Adrenal gland (tissue), 12 donors: ENCODE data around the gene AFDN. TPM values are rescaled to one million over a fixed set of nuclear protein-coding genes. Genes with fewer than 3 reads are reported as not detected.

Source experiments
- DNase-seq, 7 donors: peaks; one replicate each; pipeline ENCODE4 v3.0.0-alpha.2; 2019 to 2020
- H3K27ac ChIP-seq, 5 donors: fragments of 200-600 bp; sonication (generic) in 4 of 5; 1 replicate in 3 of 5; 2 replicates in 2 of 5; pipeline versions ENCODE4 v1.5.1 to v1.8.0; 2016 to 2020; ENCODE audit warnings: mild to moderate bottlenecking in 1 of 5
- H3K27me3 ChIP-seq: fragments of 200-600 bp; 2 replicates; pipeline ENCODE4 v1.8.0; 2021
- H3K36me3 ChIP-seq, 2 donors: fragments of 200-600 bp; replicated peaks in 1 of 2; 1 replicate in 1 of 2; 2 replicates in 1 of 2; pipeline versions ENCODE4 v1.5.1 to v1.8.0; 2018 to 2022
- H3K4me1 ChIP-seq, 2 donors: fragments of 200-600 bp; replicated peaks in 1 of 2; 1 replicate in 1 of 2; 2 replicates in 1 of 2; pipeline versions ENCODE4 v1.5.1 to v1.8.0; 2018 to 2021
- H3K4me3 ChIP-seq, 4 donors: fragments of 200-600 bp; sonication (generic) in 3 of 4; one replicate each; pipeline ENCODE4 v1.5.1; 2016 to 2018
- H3K9me3 ChIP-seq, 3 donors: fragments of 200-600 bp; sonication (generic) in 1 of 3; replicated peaks in 1 of 3; 1 replicate in 2 of 3; 2 replicates in 1 of 3; pipeline versions ENCODE4 v1.5.1 to v1.8.0; 2016 to 2021
- CTCF ChIP-seq, 6 experiments: fragments of 450-650 bp in 4 of 6; fragments of 200-600 bp in 2 of 6; sonication (generic) in 1 of 6; IDR thresholded peaks; 1 replicate in 5 of 6; 2 replicates in 1 of 6; pipeline versions ENCODE4 v1.5.1 to v1.8.0; 2016 to 2021; ENCODE audit warnings: antibody characterized with exemption in 6 of 6, mild to moderate bottlenecking in 2 of 6, moderate library complexity in 1 of 6
- POLR2A ChIP-seq, 2 donors: fragments of 450-650 bp; IDR thresholded peaks; one replicate each; pipeline ENCODE4 v1.6.1; 2017; ENCODE audit warnings: antibody characterized with exemption in 2 of 2, mild to moderate bottlenecking in 2 of 2, moderate library complexity in 1 of 2
- whole genome bisulfite sequencing, 4 donors: extraction: QIAGEN DNeasy Blood & Tissue Kit in 2 of 4; methylation state at CpG; one replicate each; pipeline versions ENCODE4 v1.1.5 to v1.1.7; 2013 to 2017; 5-methylcytosine and 5-hydroxymethylcytosine counted together
- intact Hi-C, 2 donors: fragments of 100-400 bp; cut with DNase I; formaldehyde crosslinking; loops; one replicate each; pipeline versions ENCODE4 v1.14.1 to v1.15.0; 2022 to 2023
- polyA plus RNA-seq, 3 donors: library from polyadenylated mRNA; stranded (reverse); fragments of 200-250 nt in 2 of 3; fragments of 350-450 nt in 1 of 3; fragmentation: Illumina TruSeq in 1 of 3; extraction: RNeasy Lipid Tissue Mini Kit (QIAGEN cat#74804) in 1 of 3; gene quantifications; one replicate each; pipeline ENCODE4 v1.2.3, GENCODE V29; 2013 to 2014
- total RNA-seq, 9 donors: library from RNA; depleted of rRNA in 4 of 9; stranded (reverse); fragments of >200 nt in 4 of 9; fragments of 120-200 nt in 1 of 9; fragmentation: NEBNext Ultra II Directional in 1 of 9; extraction: Animal tissue kit (Norgen Biotek cat#: 25700) in 1 of 9; gene quantifications; one replicate each; pipeline versions ENCODE4 v1.1.0 to v1.2.4, GENCODE V29; 2013 to 2023
- donor health status: healthy with polysubstance abuse.
- donor health status: Bipolar disorder and iron deficiency.
- donor health status: DM: yes; HTN: yes; CAD: no.
- donor health status: DM: no; HTN: no; CAD: no.
- donor health status: DM: no; HTN: no; CAD: no.
- donor health status: DM: yes; HTN: yes; CAD: no.

AFDN gene
- total and polyA plus RNA-seq, 12 donors: 15.2 to 47.1 (median 39.3) TPM

DNA sequence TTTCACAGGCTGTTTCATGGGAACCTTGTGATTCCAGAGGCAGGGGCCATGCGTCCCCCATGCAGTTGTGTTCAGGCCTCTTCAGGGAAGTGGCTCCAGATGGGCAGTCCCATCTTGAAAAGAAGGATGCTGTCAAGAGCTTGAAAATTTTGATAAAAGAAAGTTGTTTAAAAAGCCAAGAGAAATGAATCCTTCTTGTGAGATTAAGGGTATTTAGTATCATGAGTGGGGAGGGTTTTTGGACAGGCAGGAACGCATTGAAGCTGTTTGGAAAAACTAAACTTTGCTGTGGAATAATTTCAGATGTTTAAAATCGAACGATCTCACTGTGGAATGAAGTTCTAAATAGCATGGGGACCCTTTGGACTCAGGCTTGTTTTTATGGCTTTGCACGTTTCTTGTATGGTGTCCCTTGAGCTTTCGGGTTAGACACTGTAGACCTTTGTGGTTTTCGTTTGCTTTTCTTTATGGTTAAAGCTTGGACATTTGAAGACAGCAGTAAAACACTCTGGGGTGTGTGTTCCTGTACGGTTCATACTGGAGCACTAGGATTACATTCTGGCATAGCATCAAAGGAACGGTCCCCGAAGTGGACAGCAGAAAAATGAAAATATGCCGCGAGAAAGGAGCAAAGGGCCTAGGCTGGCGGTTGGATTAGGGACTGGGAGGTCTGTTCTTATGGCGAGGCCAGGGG, 188.9 kb downstream of the AFDN start:
- Histone ChIP-seq H3K4me3 (no peak overlapping the region), H3K4me1 (peaks cover 0 to 5% of the 10 kb centered on the region in 2 donors), H3K27ac (no peak overlapping the region), H3K27me3 (no peaks in the 10 kb centered on the region), H3K9me3 (peaks cover 0 to 12% (median 8%) of the 10 kb centered on the region in 3 donors), H3K36me3 (no peaks in the 10 kb centered on the region)
- intact Hi-C loops: no loop called here
- DNase-seq: no peak
- TF ChIP-seq CTCF (IDR thresholded peaks at IDR 0.05) (no peak), POLR2A (IDR thresholded peaks at IDR 0.05) (no peak)
- WGBS, 4 donors: 74 to 83% (median 77%) methylated on average over 14 of the region's 14 CpGs

DNA sequence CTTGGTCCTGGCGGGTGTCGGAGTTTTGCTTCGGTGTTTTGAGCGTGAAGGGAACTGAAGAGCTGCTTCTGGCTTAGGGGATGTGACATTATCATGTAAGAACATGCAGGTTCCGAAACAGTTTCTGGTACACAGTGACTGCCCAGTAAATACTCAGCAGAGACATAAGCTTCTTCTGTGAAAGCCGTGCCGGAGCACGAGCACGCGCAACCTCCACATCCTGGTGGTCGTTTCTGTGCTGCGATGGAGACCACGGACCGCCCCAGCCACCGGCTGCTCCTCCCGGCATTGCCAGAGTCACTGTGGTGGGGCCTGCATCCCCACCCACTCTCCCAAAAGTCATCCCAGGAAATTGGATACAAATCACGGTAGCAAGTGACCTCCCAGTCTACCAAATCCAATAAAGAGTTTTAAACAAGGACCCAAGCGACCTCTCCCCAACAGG, 189.5 kb downstream of the AFDN start:
- Histone ChIP-seq H3K27me3 (no peaks in the 10 kb centered on the region), H3K4me3 (no peak overlapping the region), H3K36me3 (no peaks in the 10 kb centered on the region), H3K9me3 (peaks cover 0 to 6% (median 3%) of the 10 kb centered on the region in 3 donors), H3K27ac (no peak overlapping the region), H3K4me1 (peaks cover 0 to 5% of the 10 kb centered on the region in 2 donors)
- TF ChIP-seq POLR2A (IDR thresholded peaks at IDR 0.05) (no peak), CTCF (IDR thresholded peaks at IDR 0.05) (no peak)
- intact Hi-C loops: no loop called here
- DNase-seq: peak in 1 of 7 donors; percentile 15
- 85 to 91% (median 88%) methylated on average over 18 of the region's 18 CpGs for WGBS, 4 donors

DNA sequence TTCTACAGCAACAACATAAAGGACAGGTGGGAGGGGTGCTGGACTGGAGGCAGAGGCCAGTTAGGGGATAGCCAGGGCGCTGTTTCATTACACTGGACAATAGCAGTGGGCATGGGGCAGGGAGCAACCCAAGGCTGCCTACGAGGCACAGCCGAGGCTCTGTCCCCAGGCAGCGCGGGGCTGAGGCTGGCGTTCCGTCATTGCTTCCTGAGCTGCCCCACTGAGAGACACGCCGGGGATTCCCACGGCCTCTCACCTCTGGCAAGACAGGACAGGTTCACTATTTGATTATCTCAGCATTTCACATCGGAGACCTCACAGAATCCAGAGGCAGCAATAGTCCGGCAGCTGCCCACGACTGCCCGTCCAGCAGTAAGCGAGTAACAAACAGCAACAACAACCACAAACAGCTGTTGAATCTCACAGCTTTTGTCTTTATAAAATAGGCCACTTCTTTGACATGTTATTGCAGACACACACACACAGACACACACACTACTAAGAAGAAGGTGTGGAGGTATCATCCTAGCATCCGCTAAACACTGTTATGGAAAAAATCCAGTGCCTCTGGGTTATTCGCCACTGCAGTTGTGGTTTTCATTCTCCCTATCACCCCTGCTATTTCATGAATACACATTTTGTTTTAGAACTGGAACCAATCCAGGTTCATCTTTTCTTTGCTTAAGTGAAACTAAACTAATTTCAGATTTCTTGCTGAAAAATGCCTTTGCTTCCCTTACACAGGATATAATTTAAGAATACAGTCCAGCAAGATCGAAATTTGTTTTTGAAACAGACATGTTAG, 190.2 kb downstream of the AFDN start:
- 66 to 76% (median 74%) methylated on average over 10 to 18 of the region's 18 CpGs for WGBS, 4 donors
- no peak overlapping the region for H3K27ac ChIP-seq
- no peaks in the 10 kb centered on the region for H3K36me3 ChIP-seq
- no peaks in the 10 kb centered on the region for H3K27me3 ChIP-seq
- H3K4me1 ChIP-seq: peaks cover 0 to 5% of the 10 kb centered on the region in 2 donors
- DNase-seq: peak in 1 of 7 donors; percentile 23
- no peaks in the 10 kb centered on the region for H3K9me3 ChIP-seq
- intact Hi-C loops: no loop called here
- no peak overlapping the region for H3K4me3 ChIP-seq
- TF ChIP-seq POLR2A (IDR thresholded peaks at IDR 0.05) (no peak), CTCF (IDR thresholded peaks at IDR 0.05) (no peak)

DNA sequence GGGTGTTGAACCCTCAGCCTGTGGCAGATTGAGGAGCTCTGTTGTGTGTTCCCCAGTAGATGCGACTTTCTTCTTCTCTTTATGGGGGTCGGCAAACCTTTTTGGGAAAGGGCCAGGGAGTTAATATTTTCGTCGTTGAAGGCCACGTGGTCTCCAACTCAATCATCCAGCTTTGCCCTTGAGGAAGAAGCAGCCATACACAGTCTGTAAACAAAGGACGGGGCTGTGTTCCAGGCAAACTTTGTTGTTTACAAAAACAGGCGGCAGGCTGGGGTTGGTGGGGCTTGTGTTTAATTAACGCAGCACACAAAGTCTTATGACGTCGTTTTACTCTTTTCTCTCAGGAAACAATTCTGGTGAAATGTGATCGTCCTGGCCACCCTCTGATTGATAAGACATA, 190.9 kb downstream of the AFDN start:
- WGBS, 4 donors: 56 to 67% (median 59%) methylated on average over 11 of the region's 11 CpGs
- TF ChIP-seq POLR2A (IDR thresholded peaks at IDR 0.05) (no peak), CTCF (IDR thresholded peaks at IDR 0.05) (no peak)
- intact Hi-C loops: no loop called here

More for the DNA sequence above, 190.9 kb downstream of the AFDN start:
- no peaks in the 10 kb centered on the region for H3K36me3 ChIP-seq
- H3K4me1 ChIP-seq: peaks cover 0 to 5% of the 10 kb centered on the region in 2 donors
- H3K9me3 ChIP-seq: no peaks in the 10 kb centered on the region
- peak in 1 of 7 donors; percentile 24 for DNase-seq
- no peak overlapping the region for H3K27ac ChIP-seq
- no peaks in the 10 kb centered on the region for H3K27me3 ChIP-seq
- no peak overlapping the region for H3K4me3 ChIP-seq
